Activated CD4-positive, alpha-beta T cell treated with anti-CD3 and anti-CD28 coated beads, Interleukin-2, Interleukin-4, amounts not matched to agents 100 ng/mL and 50 ng/mL, durations not matched to agents 16 hours and 8 hours (primary cell): ENCODE results near the gene ARPP21.

Experiments
- DNase-seq: peaks from one replicate; pipeline ENCODE4 v3.0.0-alpha.2; 2020; ENCODE audit warnings: low spot score

Gene ARPP21

GRCh38 chr3:35737527-35737926, 98.2 kb downstream of the ARPP21 start:
- DNase-seq, result no peak

GRCh38 chr3:35737934-35738706, 98.8 kb downstream of the ARPP21 start:
- DNase-seq, result no peak

- no peak for DNase-seq
Observed at GRCh38 chr3:35739181-35739809, 100.0 kb downstream of the ARPP21 start.

GRCh38 chr3:35739964-35740527, 100.7 kb downstream of the ARPP21 start:
- no peak for DNase-seq

- DNase-seq, result no peak
Observed at GRCh38 chr3:35743218-35743617, 103.9 kb downstream of the ARPP21 start.

GRCh38 chr3:35744419-35744818, 105.1 kb downstream of the ARPP21 start:
- no peak for DNase-seq

GRCh38 chr3:35745351-35745750, 106.0 kb downstream of the ARPP21 start:
- no peak for DNase-seq

GRCh38 chr3:35745802-35746484, 106.6 kb downstream of the ARPP21 start:
- no peak for DNase-seq

- DNase-seq, result no peak
Observed at GRCh38 chr3:35746492-35746891, 107.2 kb downstream of the ARPP21 start.

GRCh38 chr3:35748144-35748543, 108.8 kb downstream of the ARPP21 start:
- no peak for DNase-seq

GRCh38 chr3:35751207-35751606, 111.9 kb downstream of the ARPP21 start:
- DNase-seq, result no peak

- DNase-seq, result no peak
Observed at GRCh38 chr3:35757991-35758757, 118.8 kb downstream of the ARPP21 start.

GRCh38 chr3:35760146-35760545, 120.8 kb downstream of the ARPP21 start:
- no peak for DNase-seq

- DNase-seq, result no peak
Observed at GRCh38 chr3:35761311-35761710, 122.0 kb downstream of the ARPP21 start.

- DNase-seq, result no peak
Observed at GRCh38 chr3:35772381-35773015, 133.2 kb downstream of the ARPP21 start.

GRCh38 chr3:35773417-35773816, 134.1 kb downstream of the ARPP21 start:
- DNase-seq, result no peak

GRCh38 chr3:35776346-35776745, 137.0 kb downstream of the ARPP21 start:
- no peak for DNase-seq

GRCh38 chr3:35777065-35777464, 137.7 kb downstream of the ARPP21 start:
- no peak for DNase-seq

GRCh38 chr3:35777563-35778554, 138.5 kb downstream of the ARPP21 start:
- no peak for DNase-seq

- DNase-seq, result no peak
Observed at GRCh38 chr3:35779611-35780010, 140.3 kb downstream of the ARPP21 start.
